HTR-8/SVneo (cell line): Measurements from ENCODE around the gene CCSAP.

Source experiments
- DNase-seq: peaks from one replicate; pipeline ENCODE4 v3.0.0; 2011; ENCODE audit warnings: low spot score, mixed read lengths; ENCODE audit not compliant: insufficient read length
- FAIRE-seq: peaks from 2 replicates; lab custom pipeline; 2011; peaks lifted over from hg19 to GRCh38; lab: Jason Lieb, UNC

The CCSAP gene

DNA sequence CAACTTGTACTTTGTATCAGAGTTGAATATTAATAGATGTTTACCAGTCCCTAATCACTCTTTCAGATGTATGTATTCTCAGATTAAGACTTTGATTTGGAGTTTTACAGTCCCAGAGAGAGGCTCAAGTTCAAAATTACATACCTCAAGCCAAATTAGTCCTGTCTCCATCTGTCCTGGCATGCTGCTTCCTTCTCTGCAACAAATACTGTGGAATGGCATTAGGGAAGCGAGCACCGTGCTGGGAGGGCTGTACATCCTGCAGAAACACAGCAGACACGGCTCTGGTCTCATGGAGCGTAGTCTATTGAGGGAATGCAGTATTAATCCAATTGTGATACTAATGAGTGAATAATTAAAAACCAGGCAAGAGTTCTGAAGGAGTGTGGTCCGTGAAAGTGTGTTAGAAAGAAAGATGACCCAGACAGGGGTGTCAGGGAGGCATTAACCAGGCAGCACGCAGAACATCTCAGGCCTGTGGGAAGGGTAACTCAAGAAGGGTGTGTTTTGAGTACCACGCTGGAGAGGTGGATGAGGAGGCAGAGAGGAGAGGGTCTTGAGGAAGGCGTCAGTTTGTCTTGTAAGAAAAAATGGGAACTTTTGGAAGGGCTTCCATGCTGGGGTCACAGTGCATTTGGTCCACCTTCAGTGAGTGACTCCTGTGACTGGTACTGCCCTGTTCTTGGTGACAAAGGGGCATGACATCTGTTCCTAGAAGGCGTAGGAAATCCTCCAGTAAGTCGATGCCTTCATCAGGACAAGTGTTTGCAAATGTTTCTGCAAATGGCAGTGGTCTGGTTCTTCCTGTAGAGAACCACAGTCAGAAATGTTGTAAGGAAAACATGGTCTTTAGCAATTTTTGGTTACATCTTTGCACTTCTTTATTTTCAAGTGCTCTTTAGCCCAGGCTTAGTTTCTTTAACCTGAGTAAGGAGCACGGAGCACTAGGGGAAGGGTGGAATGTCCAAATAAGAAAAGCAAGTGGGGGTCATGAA is 70.4 kb downstream of the CCSAP start:
- no peak for DNase-seq

GRCh38 chr1:229271448-229272159 is 71.2 kb downstream of the CCSAP start:
- no peak for DNase-seq
- FAIRE-seq = no peak

More for the DNA sequence above, 70.4 kb downstream of the CCSAP start:
- no peak for FAIRE-seq
